ELR (cell line): ENCODE results near the gene NEUROD1.
"Not testable (repeated sequence)": the region's sequence is repeated elsewhere in the genome, so short reads cannot be mapped to it uniquely, and the experiment has no call there.

Experiments used
- DNase-seq: peaks from one replicate; pipeline ENCODE4 v3.0.0-alpha.2; 2015; ENCODE audit warnings: low read depth

NEUROD1 gene

DNA sequence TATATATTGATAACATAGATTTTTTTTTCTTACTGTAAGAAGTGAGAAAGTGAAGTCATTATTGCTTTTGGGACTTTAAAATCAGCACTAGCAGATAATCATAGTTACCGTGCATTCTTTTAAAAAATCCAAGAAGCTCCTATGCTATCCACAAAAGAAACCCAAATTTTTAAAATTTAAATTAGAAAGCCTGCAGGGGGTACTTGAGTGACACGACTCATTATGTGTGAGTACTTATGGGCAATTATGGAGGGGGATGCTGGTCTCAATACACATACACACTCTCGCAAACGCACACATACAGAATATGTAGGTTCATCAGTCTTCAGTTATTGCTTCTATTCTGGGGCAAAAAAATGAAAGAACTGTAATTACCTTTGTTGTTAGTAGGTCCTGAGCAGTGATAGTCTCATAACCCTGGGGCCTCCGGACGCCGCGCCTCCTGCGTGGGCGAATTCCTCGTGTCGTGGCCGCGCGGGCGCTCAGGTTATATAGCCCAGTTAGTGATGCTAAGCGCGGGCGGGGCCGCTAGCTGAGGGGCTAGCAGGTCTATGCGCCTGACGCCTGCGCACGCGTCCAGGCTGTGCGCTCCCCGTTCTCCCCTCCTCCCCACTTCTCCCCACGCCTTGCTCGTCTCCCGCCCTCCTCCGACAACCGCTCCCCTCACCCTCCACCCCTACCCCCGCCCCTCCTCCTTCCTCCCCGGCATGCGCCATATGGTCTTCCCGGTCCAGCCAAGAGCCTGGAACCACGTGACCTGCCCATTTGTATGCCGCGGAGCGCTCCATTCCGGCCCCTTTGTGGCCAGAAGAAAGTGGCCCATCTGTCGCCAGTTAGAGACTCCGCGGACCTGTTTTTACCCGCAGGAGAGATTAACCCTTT, at the start of gene NEUROD1:
TSS of gene NEUROD1 (minus strand) at position 463 of the 882 bp plus-strand sequence. CDS start 1,657 bp downstream, outside the sequence.
- no peak for DNase-seq

DNA sequence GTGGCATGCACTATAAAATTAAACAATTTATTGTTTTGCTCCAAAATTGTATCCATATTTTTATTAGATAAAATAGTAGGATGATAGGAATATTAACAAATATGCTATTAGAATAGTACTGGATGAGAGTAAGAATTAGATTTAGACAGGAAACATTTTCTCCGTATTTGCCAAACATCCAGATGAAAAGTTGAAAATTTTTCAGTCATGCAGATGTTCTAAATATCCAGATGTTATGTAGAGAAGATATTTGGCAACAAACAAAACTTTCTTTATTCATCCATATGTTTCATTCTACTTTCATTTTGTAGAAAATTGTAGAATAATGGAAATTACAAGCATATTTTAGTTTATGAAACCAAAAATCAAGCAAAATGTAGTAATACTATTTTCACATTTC, 45.2 kb upstream of the NEUROD1 start:
- no peak for DNase-seq

- no peak for DNase-seq
Observed at GRCh38 chr2:181724662-181725061, 44.3 kb upstream of the NEUROD1 start.

DNA sequence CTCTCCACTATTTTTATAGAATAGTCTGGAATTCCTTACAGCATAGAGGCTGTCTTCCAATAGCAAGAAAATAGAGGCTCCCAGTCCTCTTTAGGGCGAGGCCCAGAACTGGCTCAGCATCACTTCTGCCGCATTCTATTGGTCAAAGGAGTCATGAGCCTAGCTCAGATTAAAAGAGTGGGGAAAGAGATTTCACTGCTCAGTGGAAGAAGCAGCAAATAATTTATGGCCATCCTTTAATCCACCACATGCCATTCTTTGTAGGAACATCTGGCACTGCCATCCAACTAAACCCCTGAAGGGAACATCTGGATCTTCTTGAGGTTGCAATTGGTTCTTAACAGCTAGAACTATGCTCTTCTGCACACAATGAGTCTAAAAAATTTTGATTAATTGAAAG, 43.4 kb upstream of the NEUROD1 start:
- DNase-seq: no peak

GRCh38 chr2:181715033-181715630, 34.8 kb upstream of the NEUROD1 start:
- peak; percentile 84 for DNase-seq

GRCh38 chr2:181711051-181711450, 30.7 kb upstream of the NEUROD1 start:
- not testable (repeated sequence) for DNase-seq

DNA sequence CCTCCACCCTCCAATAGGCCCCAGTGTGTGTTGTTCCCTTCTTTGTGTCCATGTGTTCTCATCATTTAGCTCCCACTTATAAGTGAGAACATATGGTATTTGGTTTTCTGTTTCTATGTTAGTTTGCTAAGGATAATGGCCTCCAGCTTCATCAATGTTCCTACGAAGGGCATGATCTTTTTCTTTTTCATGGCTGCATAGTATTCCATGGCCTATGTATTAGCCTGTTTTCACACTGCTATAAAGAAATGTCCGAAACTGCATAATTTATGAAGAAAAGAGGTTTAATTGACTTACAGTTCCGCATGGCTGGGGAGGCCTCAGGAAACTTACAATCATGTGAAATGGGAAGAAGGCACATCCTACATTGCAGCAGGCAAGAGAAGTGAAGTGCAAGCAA, 22.2 kb upstream of the NEUROD1 start:
- not testable (repeated sequence) for DNase-seq

GRCh38 chr2:181698223-181698622, 17.9 kb upstream of the NEUROD1 start:
- DNase-seq: no peak

DNA sequence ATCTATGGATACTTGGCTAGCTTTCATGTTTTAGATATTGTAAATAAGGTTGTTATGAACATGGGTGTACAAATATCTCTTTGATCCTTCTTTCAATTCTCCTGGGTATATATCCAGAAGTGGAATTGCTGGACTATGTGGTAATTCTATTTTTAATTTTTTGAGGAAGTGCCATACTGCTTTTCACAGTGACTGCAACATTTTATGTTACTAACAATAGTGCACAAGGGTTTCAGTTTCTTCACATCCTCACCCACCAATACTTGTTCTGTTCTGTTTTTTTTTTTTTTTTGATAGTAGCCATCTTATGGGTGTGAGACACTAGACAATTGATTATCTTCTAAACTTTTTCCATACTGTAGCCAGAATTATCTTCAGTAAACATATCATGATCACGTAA, 17.3 kb upstream of the NEUROD1 start:
- no peak for DNase-seq

DNA sequence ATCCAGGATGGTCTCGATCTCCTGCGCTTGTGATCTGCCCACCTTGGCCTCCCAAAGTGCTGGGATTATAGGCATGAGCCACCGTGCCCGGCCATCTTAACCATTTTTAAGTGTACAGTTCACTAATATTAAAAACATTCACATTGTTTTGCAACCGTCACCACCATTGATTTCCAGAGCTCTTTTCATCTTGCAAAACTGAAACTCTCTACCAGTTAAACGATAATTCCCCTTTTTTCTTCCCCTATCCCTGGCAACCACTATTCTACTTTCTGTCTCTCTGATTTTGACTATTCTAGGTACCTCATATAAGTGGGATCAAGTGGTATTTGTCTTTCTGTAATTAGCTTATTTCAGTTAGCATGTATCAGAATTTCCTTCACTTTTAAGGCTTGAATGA, 16.8 kb upstream of the NEUROD1 start:
- no peak for DNase-seq

DNA sequence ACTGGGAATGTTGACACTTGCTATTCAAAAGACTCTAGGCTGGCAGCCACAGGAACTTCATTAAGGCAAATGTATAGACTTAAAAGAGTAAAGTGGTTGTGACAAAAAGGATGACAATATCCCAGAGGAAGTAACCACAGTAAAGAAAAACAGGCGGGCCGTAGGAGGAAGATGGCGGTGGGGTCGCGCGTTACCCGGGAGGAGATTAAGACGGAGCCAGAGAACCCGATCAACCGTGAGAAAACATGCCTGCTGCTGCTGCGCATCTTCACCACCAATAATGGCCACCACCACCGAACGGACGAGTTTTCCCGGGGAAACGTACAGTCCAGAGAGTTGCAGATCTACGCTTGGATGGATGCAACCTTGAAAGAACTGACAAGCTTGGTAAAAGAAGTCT, 14.0 kb upstream of the NEUROD1 start:
- no peak for DNase-seq

GRCh38 chr2:181690860-181691259, 10.5 kb upstream of the NEUROD1 start:
- no peak for DNase-seq

DNA sequence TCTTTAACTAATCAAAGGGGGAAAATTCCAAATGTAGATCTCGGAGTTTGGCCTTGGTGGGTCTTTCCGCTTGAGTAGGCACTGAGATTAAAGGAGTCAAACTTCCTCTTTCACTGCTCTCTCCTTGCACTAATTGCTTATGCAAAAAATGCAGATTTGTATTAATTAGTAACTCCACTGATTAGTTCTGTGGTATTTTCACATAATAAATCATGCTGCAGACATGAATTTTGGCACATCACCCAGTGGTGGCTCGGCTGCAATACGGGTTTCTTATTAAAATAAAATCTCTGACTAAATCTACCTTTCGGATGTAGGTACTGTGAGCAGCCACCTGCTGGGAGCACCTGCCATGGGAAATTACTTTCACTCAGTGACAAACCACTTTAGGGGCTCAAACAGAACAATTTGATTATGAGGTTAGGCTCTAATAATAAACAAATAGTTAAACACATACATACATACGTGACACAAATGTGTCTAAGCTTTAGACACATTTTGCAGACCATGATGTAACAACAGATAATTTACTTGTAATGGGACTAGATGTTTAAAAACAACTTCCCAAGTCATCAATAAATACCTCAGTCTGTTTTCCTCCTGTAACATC, 6.4 kb upstream of the NEUROD1 start:
- no peak for DNase-seq

DNA sequence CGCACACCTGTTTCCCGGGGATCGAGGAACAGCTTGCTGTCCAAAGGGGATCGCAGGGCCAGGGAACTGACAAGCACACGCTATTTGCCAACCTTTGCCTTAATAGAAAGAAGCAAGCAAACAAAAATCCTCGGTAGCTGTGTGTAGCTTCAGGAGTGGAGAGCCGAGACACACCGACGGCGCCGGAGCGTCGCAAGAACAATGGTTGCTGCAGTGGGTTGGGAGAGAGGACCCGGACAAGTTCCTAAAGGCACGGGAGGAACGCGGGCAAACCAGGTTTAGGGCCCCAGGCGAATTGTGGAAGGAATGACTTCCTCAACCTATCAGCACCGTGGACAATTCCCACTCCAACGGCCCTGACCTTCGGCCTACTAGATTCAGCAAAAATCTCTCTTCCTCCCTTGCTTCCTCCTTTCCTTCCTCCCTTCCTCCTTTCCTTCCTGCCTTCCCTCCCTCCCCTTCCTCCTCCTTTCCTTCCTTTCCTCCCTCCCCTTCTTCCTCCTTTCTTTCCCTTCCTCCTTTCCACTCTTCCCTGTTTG, 4.9 kb upstream of the NEUROD1 start:
- DNase-seq: peak; percentile 47

- DNase-seq: no peak
Observed at GRCh38 chr2:181684454-181685149, 4.3 kb upstream of the NEUROD1 start.

GRCh38 chr2:181683518-181684453, 3.5 kb upstream of the NEUROD1 start:
- DNase-seq: peak; percentile 81

- DNase-seq: no peak
Observed at GRCh38 chr2:181682795-181683517, 2.6 kb upstream of the NEUROD1 start.

DNA sequence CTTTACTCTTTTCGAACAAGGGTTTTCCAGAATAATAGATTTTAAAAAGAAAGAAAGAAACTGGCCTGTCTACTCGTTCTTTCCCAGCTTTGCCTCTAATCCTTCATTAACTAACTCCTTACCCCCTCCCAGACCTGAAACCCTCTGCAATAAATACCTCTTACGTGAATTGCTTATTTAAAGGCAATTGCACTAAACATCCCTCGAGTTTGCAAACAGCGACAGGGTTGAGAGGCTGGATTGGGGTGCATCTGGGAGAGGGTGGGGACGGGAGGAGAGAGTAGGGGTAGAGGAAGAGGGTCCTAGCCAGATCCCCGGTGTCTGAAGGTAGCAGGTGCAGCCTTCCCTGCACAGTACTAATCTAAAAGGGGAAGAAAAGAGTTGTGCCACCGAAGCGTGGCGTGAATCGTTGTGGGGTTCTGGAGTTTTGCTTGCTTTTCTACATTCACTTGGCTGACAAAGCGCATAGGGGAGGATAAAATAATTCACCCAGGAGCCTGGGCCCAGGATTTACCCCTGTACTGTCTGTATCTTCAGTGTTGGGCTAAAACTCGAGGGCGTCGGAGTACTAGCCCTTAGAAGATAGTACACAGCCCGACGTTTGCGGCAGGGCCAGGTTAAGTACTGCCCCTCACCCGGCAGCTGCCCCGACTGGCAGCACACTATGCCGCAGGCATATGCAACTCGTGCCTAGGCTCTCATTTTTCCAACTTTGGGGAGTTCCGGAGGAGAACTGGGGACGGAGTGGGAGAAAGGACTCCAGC, 1.9 kb upstream of the NEUROD1 start:
- DNase-seq: no peak

- DNase-seq: no peak
Observed at GRCh38 chr2:181680937-181681811, 857 bp upstream of the NEUROD1 start.
